Right lung (tissue), 5 donors: ENCODE data around the gene MFSD6. TPM values are rescaled to one million over a fixed set of nuclear protein-coding genes. Genes with fewer than 3 reads are reported as not detected.

ENCODE experiments used
- polyA plus RNA-seq, 5 donors: library from polyadenylated mRNA; unstranded; fragments of 120-200 nt; gene quantifications; one replicate each; pipeline versions ENCODE4 v1.2.1 to v1.2.3, GENCODE V29; 2013; ENCODE audit warnings: inconsistent platforms in 1 of 5, low replicate concordance in 1 of 5; ENCODE audit not compliant: insufficient read length in 5 of 5, insufficient read depth in 1 of 5

The MFSD6 gene
- polyA plus RNA-seq, 5 donors = 18.2 to 25.6 (median 23.4) TPM

Other genes starting within 250 kb of the MFSD6 start
- 10 to 100 TPM; 50.4 to 89.4 (median 75.7) TPM for gene HIBCH, start 88.5 kb upstream of the MFSD6 start, polyA plus RNA-seq
- gene INPP1, start 64.8 kb upstream of the MFSD6 start, polyA plus RNA-seq = 10 to 100 TPM; 23.0 to 39.1 (median 28.7) TPM
- 10 to 100 TPM in 4 of 5 donors, 1 to 10 TPM in 1; 7.8 to 22.7 (median 17.2) TPM for gene NEMP2, start 126.4 kb downstream of the MFSD6 start, polyA plus RNA-seq
- 10 to 100 TPM; 51.9 to 93.5 (median 86.1) TPM for gene NAB1, start 240.7 kb downstream of the MFSD6 start, polyA plus RNA-seq